ENCODE results near the gene RNASE8. TPM values are rescaled to one million over a fixed set of nuclear protein-coding genes. Genes with fewer than 3 reads are reported as not detected.

RNASE8 gene
- total RNA-seq, 2 experiments from 2014 or later: not detected

- Mint-ChIP-seq H3K27me3 (peaks cover 53% of the 10 kb centered on the region), H3K4me1 (ENCODE audit: low read depth) (peaks cover 33% of the 10 kb centered on the region), H3K27ac (no peak overlapping the region), H3K4me3 (peak overlapping the region; percentile 60), H3K9me3 (no peaks in the 10 kb centered on the region), H3K36me3 (no peaks in the 10 kb centered on the region)
- intact Hi-C loops (cut with micrococcal nuclease): loop anchor here (1.0 kb wide), 1 partner anchor 22 kb away; no protein-coding TSS in a partner anchor
- DNase-seq: peak; percentile 25
- CTCF ChIA-PET: interaction anchor here (0.9 to 3.7 kb wide), 14 partner anchors 9 to 99 kb away, joined by 3 to 51 read pairs (median 6); partner anchors contain the start of gene ZNF219
- POLR2A ChIA-PET: interaction anchor here (0.7 to 1.2 kb wide), 3 partner anchors 22 to 33 kb away, joined by 3 to 4 read pairs (median 3); no protein-coding TSS in a partner anchor
These were observed 13.1 kb downstream of the RNASE8 start for GRCh38 chr14:21070610-21071224.

DNA sequence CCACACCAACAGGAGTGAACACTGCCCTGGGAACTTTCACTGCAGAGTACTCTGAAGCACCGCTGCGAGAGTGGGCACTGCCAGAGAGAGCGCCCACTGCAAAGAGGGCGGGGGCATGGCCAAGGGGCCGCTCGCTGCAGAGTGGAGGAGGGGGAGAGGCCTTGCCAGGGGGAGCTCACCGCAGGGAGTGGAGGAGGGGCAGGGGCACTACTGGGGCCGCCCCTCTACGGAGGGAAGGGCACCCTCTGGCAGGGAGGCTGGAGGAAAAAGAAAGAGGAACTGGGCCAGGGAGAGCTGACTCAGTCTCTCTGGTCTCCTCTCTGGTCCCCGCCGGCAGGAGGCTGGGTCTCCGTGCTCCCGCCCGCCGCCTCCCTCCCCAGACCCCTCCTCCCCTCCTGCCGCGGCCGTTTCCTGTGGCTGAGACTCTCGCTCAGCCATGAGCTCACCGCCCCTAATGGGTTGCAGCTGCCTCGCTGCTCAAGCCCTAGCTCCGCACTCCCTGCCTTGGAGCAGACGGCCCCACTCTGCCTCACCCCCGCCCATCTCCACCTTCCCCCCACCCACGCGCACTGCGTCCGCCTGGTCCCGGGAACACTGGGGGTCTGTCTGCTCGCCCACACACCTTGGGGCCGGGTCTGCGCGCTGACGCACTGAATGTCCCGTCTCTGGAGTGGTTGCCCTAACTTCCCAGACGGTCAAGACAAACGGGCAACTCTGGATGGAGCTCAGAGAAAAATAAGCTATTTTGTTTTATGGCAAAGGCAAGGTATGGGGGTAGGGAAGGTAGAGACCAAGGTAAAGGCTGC is 13.8 kb downstream of the RNASE8 start:
- intact Hi-C loops (cut with micrococcal nuclease): loop anchor here (1.0 kb wide), 1 partner anchor 21 kb away; no protein-coding TSS in a partner anchor
- DNase-seq: peak; percentile 83

GRCh38 chr14:21072031-21072473 is 14.4 kb downstream of the RNASE8 start:
- H3K9me3 Mint-ChIP-seq: no peaks in the 10 kb centered on the region
- CTCF ChIA-PET: interaction anchor here (1.2 to 3.7 kb wide), 6 partner anchors 15 to 101 kb away, joined by 3 to 51 read pairs (median 20); no protein-coding TSS in a partner anchor
- DNase-seq: no peak
- peaks cover 33% of the 10 kb centered on the region for H3K4me1 Mint-ChIP-seq (ENCODE audit: low read depth)
- H3K36me3 Mint-ChIP-seq: no peaks in the 10 kb centered on the region
- no peak overlapping the region for H3K27ac Mint-ChIP-seq
- intact Hi-C loops (cut with micrococcal nuclease): no loop called here
- H3K4me3 Mint-ChIP-seq: peak overlapping the region; percentile 60
- H3K27me3 Mint-ChIP-seq: peaks cover 44% of the 10 kb centered on the region
- POLR2A ChIA-PET: interaction anchor here (1.0 to 1.1 kb wide), 2 partner anchors 10 to 15 kb away, joined by 3 read pairs; no protein-coding TSS in a partner anchor

More for the DNA sequence above, 13.8 kb downstream of the RNASE8 start:
- POLR2A ChIA-PET: interaction anchor here (0.7 to 1.2 kb wide), 4 partner anchors 11 to 32 kb away, joined by 3 read pairs; no protein-coding TSS in a partner anchor
- Mint-ChIP-seq H3K27me3 (peaks cover 49% of the 10 kb centered on the region), H3K9me3 (no peaks in the 10 kb centered on the region), H3K4me1 (ENCODE audit: low read depth) (peaks cover 33% of the 10 kb centered on the region), H3K36me3 (no peaks in the 10 kb centered on the region), H3K27ac (no peak overlapping the region), H3K4me3 (peak overlapping the region; percentile 60)
- CTCF ChIA-PET: interaction anchor here (0.9 to 3.7 kb wide), 14 partner anchors 8 to 100 kb away, joined by 3 to 51 read pairs (median 6); partner anchors contain the start of gene ZNF219

DNA sequence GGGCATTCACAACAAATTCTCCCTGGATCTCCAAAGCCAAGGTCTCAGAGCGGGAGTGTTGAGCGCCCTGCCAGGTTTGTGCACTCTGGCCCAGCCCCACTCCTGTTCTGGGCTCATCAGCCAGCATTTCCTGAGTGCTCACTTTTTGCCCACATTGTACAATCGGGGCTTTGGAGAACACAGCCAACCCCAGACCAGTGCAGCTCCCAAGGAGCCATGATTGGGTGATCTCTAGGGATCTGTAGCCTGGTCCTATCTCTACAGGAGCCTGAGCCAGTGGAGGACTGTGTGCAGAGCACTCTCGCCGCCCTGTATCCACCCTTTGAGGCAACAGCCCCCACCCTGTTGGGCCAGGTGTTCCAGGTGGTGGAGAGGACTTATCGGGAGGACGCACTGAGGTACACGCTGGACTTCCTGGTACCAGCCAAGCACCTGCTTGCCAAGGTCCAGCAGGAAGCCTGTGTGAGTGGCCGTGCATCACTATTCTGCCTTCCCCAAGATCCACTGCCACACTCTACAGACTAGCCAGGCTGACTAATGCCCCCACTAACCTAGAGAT is 15.2 kb downstream of the RNASE8 start:
- no peak for DNase-seq
- no peaks in the 10 kb centered on the region for H3K36me3 Mint-ChIP-seq
- intact Hi-C loops (cut with micrococcal nuclease): no loop called here
- CTCF ChIA-PET: interaction anchor here (1.4 to 3.7 kb wide), 4 partner anchors 20 to 58 kb away, joined by 5 to 51 read pairs (median 34); no protein-coding TSS in a partner anchor
- no peak overlapping the region for H3K4me3 Mint-ChIP-seq
- no peak overlapping the region for H3K27ac Mint-ChIP-seq
- peaks cover 33% of the 10 kb centered on the region for H3K4me1 Mint-ChIP-seq (ENCODE audit: low read depth)
- no peaks in the 10 kb centered on the region for H3K9me3 Mint-ChIP-seq
- POLR2A ChIA-PET: no interaction called here
- peaks cover 39% of the 10 kb centered on the region for H3K27me3 Mint-ChIP-seq

- ChIA-PET CTCF (interaction anchor here (1.4 kb wide), 1 partner anchor 59 kb away, joined by 5 read pairs; no protein-coding TSS in a partner anchor), POLR2A (no interaction called here)
- Mint-ChIP-seq H3K4me1 (ENCODE audit: low read depth) (peaks cover 28% of the 10 kb centered on the region), H3K27ac (no peak overlapping the region), H3K9me3 (no peaks in the 10 kb centered on the region), H3K36me3 (no peaks in the 10 kb centered on the region), H3K4me3 (no peak overlapping the region), H3K27me3 (peaks cover 30% of the 10 kb centered on the region)
- intact Hi-C loops (cut with micrococcal nuclease): no loop called here
- no peak for DNase-seq
These were observed 16.3 kb downstream of the RNASE8 start for GRCh38 chr14:21073921-21074320.

- Mint-ChIP-seq H3K9me3 (no peaks in the 10 kb centered on the region), H3K36me3 (no peaks in the 10 kb centered on the region), H3K4me1 (ENCODE audit: low read depth) (peaks cover 21% of the 10 kb centered on the region), H3K4me3 (no peak overlapping the region), H3K27me3 (peaks cover 23% of the 10 kb centered on the region), H3K27ac (no peak overlapping the region)
- ChIA-PET POLR2A (no interaction called here), CTCF (interaction anchor here (0.7 to 1.4 kb wide), 2 partner anchors 18 to 30 kb away, joined by 3 to 7 read pairs; no protein-coding TSS in a partner anchor)
- intact Hi-C loops (cut with micrococcal nuclease): no loop called here
- DNase-seq: no peak
These were observed 17.0 kb downstream of the RNASE8 start for GRCh38 chr14:21074398-21075272.

GRCh38 chr14:21075719-21076437 is 18.3 kb downstream of the RNASE8 start:
- Mint-ChIP-seq H3K4me3 (no peak overlapping the region), H3K4me1 (ENCODE audit: low read depth) (peaks cover 12% of the 10 kb centered on the region), H3K27me3 (peaks cover 16% of the 10 kb centered on the region), H3K27ac (no peak overlapping the region), H3K9me3 (no peaks in the 10 kb centered on the region), H3K36me3 (no peaks in the 10 kb centered on the region)
- DNase-seq: no peak
- CTCF ChIA-PET: interaction anchor here (1.4 kb wide), 1 partner anchor 17 kb away, joined by 7 read pairs; no protein-coding TSS in a partner anchor
- POLR2A ChIA-PET: no interaction called here
- intact Hi-C loops (cut with micrococcal nuclease): no loop called here

- intact Hi-C loops (cut with micrococcal nuclease): no loop called here
- Mint-ChIP-seq H3K4me3 (no peak overlapping the region), H3K4me1 (ENCODE audit: low read depth) (no peaks in the 10 kb centered on the region), H3K9me3 (no peaks in the 10 kb centered on the region), H3K36me3 (no peaks in the 10 kb centered on the region), H3K27me3 (peaks cover under 1% of the 10 kb centered on the region), H3K27ac (no peak overlapping the region)
- DNase-seq: no peak
- ChIA-PET CTCF (interaction anchor here (1.1 to 3.3 kb wide), 2 partner anchors 62 to 63 kb away, joined by 3 to 12 read pairs; no protein-coding TSS in a partner anchor), POLR2A (no interaction called here)
These were observed 20.1 kb downstream of the RNASE8 start for GRCh38 chr14:21077672-21078071.

DNA sequence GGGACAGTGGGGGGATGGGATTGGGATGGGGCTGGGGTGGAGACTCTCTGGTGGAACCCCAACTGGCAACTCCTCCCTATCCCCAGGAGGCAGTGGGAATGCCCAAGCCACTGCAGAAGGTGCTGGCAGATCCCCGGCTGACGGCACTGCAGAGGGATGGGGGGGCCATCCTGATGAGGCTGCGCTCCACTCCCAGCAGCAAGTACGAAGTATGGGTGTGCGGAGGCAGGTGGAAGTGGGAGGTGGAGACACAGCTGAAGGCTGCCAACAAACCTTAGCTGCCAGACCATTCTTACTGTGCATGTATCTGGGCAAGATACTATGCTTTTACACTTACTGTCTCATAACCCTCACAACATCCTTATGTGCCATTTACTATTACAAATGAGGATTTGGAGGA is 20.7 kb downstream of the RNASE8 start:
- Mint-ChIP-seq H3K27me3 (no peaks in the 10 kb centered on the region), H3K36me3 (no peaks in the 10 kb centered on the region), H3K4me3 (no peak overlapping the region), H3K27ac (no peak overlapping the region), H3K4me1 (ENCODE audit: low read depth) (no peaks in the 10 kb centered on the region), H3K9me3 (no peaks in the 10 kb centered on the region)
- ChIA-PET CTCF (interaction anchor here (3.3 kb wide), 1 partner anchor 64 kb away, joined by 12 read pairs; no protein-coding TSS in a partner anchor), POLR2A (no interaction called here)
- intact Hi-C loops (cut with micrococcal nuclease): no loop called here
- no peak for DNase-seq

GRCh38 chr14:21078726-21079125 is 21.1 kb downstream of the RNASE8 start:
- H3K4me1 Mint-ChIP-seq (ENCODE audit: low read depth): no peaks in the 10 kb centered on the region
- no peak overlapping the region for H3K4me3 Mint-ChIP-seq
- no peaks in the 10 kb centered on the region for H3K9me3 Mint-ChIP-seq
- POLR2A ChIA-PET: no interaction called here
- no peak overlapping the region for H3K27ac Mint-ChIP-seq
- CTCF ChIA-PET: interaction anchor here (2.4 to 3.3 kb wide), 2 partner anchors 10 to 64 kb away, joined by 9 to 12 read pairs; no protein-coding TSS in a partner anchor
- H3K27me3 Mint-ChIP-seq: no peaks in the 10 kb centered on the region
- H3K36me3 Mint-ChIP-seq: no peaks in the 10 kb centered on the region
- intact Hi-C loops (cut with micrococcal nuclease): no loop called here
- no peak for DNase-seq
